NCI-H2081 (cell line): ENCODE results near the gene OR6S1.
"Not testable (repeated sequence)": the region's sequence is repeated elsewhere in the genome, so short reads cannot be mapped to it uniquely, and the experiment has no call there.

Experiments used
- DNase-seq, 2 experiments: peaks; one replicate each; lab custom pipeline; 2025; lab: John Stamatoyannopoulos, UW

Gene OR6S1

GRCh38 chr14:20610002-20610765 is 31.3 kb downstream of the OR6S1 start:
- peak; percentile 65 to 77 for DNase-seq

DNA sequence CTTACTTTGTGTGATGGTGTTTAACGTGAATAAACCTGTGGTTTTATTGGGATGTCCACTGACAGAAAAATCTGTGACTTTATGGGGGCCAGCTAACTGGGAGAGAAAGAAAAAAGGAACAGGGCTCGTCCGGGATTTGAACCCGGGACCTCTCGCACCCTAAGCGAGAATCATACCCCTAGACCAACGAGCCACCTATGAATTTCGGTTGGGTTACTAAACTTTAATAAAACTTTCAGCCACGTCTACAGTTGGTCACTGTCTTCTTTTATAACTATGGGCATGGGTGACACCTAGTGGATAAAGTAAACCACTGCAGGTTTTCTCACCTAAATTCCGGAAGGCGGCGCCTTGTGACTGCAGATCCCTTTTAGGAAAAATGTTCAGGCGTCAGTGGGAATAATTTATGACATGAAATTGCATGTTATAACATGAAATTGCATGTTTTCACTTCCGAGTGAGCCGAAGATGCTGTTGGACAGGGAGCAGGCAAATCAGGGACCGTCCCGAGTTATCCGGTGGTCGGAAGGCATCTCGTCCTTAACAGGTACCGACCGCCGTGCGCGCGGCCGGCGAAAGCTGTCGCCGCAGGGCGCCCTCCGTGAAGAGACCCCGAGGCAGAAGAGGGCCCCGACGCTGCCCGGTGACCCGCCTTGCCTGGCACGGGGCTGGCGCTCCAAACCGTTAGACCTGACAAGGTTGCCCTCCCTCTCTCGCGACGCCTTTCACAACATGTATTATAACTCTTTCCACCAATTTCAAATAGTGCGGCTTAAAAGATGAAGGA is 32.1 kb downstream of the OR6S1 start:
- DNase-seq, result peak; percentile 78 to 82

DNA sequence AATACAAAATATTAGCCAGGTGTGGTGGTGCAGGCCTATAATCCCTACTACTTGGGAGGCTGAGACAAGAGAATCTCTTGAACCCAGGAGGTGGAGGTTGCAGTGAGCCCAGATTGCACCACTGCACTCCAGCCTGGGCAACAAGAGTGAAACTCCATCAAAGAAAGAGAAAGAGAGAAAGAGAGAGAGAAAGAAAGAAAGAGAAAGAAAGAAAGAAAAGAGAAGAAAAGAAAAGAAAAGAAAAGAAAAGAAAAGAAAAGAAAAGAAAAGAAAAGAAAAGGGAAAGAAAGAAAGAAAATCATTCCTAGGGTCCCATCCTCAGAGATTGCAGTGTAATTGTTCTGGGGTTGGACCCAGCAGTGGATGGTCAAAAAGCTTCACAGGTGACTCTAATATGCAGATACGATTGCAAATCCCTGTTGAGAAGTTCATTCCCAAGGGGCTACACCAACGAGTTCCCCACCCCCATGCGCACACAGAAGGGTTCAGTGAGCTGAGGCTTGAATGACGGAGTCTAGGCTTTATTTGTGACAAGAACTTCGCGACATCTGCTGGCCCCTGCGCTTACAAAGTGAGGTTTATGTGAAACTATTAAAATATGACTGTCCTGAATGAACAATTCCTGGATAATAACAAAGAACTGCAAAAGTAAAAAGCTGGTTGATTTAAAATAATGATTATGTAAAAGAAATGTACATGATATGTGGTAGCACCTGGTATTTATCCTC is 32.9 kb downstream of the OR6S1 start:
- no peak for DNase-seq

DNA sequence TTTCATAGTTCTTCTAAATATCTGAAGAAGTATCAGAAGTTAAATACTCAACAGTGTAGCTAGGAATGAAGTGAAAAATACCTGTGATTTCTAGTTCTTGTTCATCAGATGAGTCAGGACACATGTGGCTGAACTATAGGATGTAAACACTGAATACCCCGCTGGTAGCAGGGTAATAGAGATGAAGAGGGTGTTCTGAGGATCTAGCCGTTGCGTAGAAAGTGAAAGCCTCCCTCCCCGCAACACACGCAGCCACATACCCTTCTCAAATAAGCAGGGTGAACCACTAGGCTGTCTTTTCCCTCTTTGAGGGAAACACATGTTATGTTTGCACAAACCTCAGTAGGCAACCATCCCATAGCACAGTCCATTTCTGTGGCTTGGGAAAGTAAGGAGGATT is 33.9 kb downstream of the OR6S1 start:
- no peak for DNase-seq

DNA sequence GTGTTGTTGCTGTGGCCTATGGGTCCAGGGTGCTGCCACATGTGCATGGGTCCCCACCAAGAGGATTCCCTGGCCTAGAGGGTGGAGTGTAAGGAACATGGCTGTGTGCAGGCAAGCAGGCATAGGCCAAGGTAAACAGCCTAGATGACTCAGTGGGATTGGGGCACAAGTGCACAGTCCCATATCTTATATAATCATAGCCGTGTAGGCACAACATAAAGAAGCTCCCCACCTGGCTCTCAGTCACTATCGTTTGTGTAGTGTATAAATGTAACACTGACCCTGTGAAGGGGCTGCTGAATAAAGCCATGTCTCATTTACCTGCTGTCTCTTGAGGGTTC is 34.6 kb downstream of the OR6S1 start:
- no peak for DNase-seq

DNA sequence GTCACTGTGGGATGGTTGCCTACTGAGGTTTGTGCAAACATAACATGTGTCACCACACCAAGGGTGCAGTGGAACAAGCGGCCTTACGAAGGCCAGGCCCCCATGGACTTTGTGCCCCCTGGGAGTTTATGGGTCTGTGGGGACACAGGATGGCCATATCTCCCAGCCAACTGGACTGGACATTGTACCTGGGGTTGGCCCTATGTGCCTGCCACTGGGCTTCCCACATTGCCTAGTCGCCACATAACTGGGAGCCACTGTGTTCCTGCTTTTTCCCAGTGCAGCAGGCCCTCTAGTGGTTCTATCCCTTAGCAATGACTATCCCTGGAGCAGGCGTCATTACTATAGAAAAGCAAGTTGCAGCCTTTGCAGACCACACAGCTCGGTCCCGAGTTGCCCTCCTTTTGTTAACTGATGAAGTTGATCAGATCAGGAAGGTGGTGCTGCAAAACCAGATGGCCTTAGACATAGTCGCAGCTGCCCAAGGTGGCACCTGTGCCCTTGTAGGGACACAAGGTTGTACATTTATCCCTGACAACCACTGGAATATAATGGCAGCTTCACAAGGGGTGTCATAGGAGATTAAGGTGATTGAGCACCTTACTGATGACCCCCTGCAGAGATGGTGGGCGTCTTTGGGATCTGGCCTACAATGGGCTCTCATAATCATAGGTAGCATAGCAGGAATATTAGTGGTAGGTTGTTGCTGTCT is 35.1 kb downstream of the OR6S1 start:
- peak in 1 of 2 experiments; percentile 9 for DNase-seq

DNA sequence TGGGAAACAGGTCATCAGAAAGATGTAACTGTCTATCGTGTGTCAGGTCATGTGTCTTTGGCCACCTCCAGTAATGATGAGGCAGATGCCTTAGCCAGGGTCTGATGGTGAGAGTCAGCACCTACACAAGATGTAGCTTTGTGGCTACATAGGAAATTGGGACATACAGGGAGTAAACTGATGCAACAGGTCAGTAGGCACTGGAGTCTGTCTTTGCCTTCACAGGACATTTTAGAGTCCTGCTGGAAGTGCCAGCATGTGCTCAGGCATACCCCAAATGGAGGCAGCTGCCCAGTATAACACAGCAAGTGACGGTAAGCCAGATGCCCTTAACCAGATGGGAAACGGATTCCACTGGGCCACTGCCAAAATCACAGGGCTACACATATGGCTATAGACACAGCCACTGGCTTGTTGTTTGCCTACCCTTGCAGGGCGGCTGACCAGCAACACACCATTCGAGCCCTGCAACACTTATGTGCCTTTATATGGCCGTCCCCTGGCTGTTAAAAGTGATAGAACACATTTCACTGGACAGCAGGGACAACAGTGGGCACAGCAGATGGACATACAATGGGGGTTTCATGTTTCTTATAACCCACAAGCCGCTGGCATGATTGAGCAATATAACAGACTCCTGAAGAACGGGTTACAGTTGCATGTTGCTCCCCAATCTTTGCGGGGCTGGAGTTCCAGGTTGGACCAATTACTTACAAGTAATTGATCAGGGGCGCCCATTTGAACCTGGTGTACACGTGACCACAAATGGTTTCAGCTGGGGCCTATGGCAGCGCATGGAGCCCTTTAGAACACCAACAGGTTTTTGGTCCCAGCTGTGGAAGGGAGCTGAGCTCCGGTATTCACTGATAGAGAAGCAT is 37.4 kb downstream of the OR6S1 start:
- DNase-seq, result no peak

GRCh38 chr14:20602583-20602982 is 38.9 kb downstream of the OR6S1 start:
- no peak for DNase-seq

DNA sequence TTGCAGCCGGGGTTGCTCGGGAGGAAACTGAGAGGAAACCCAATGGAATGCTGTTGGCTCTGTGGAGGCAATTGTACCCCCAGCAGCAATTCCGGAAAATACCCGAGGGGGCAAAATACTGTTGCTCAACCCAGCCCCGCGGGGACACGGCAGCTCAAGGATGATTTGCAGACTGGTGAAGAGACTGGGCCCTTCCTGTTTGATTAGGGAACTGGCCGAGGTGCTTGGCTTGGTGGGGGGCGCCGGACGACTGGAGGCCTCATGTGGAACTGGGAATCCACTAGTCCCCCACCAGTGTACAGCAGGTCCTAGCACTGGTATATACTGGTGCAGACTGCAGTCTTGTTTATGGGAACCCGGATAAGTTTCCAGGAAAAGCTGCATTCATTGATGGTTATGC is 40.0 kb downstream of the OR6S1 start:
- DNase-seq, result no peak

DNA sequence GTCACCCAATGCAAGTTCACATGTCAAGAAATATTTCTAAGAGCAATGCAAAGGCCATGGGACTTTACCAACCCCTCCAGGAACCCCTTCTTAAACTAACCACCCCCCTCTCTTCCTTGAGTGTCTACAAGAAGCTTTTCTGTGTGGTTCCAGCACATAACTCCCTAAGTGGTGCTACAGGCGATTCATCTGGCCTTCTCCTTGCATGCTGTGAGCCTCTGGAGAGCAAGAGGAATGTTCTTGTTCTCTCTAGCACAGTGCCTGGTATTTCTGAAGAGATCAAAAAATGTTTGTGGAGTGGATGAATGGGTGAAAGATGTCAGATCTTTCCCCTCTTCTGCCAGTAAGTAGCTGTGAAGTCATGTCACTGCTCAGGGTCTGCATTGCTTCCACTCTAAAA is 44.4 kb downstream of the OR6S1 start:
- DNase-seq, result no peak

GRCh38 chr14:20595726-20596125 is 45.8 kb downstream of the OR6S1 start:
- DNase-seq, result not testable (repeated sequence)

- no peak for DNase-seq
Observed at GRCh38 chr14:20592574-20592973, 48.9 kb downstream of the OR6S1 start.

DNA sequence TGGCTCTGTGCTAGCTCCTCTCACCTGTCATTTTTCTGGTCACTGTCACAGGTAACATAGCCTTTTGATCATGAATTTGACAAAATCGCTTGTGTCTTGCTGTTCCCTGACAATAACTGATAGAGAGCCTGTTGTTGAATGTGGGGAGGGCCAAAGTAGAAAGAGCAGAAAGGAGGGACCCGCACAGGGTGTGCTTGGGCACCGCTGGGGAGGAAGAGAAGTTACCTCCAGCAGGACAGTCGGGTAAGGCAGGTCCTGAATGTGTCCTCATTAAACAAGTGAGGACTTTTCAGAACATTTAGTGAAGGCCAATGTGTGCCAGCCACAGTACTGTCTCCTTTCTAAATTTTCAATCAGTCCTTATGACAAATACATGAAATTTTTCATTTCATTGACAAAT is 50.3 kb downstream of the OR6S1 start, which contains the start of gene RNASE12:
Gene RNASE12 (minus strand): TSS at position 142 of the 400 bp plus-strand sequence. CDS start 653 bp downstream, outside the sequence.
- no peak for DNase-seq
